HG03103 (cell line): Measurements from ENCODE around the gene MRPL51.
"Not testable (repeated sequence)": the region's sequence is repeated elsewhere in the genome, so short reads cannot be mapped to it uniquely, and the experiment has no call there.

Source experiments
- ATAC-seq: cut with Tn5 transposase; IDR thresholded peaks from one replicate; pipeline ENCODE4 v1.9.1; 2021; ENCODE audit warnings: low read depth; ENCODE audit not compliant: unreplicated experiment

MRPL51 gene

GRCh38 chr12:6532051-6532926 lies 39.2 kb upstream of the MRPL51 start:
- ATAC-seq = no peak

DNA sequence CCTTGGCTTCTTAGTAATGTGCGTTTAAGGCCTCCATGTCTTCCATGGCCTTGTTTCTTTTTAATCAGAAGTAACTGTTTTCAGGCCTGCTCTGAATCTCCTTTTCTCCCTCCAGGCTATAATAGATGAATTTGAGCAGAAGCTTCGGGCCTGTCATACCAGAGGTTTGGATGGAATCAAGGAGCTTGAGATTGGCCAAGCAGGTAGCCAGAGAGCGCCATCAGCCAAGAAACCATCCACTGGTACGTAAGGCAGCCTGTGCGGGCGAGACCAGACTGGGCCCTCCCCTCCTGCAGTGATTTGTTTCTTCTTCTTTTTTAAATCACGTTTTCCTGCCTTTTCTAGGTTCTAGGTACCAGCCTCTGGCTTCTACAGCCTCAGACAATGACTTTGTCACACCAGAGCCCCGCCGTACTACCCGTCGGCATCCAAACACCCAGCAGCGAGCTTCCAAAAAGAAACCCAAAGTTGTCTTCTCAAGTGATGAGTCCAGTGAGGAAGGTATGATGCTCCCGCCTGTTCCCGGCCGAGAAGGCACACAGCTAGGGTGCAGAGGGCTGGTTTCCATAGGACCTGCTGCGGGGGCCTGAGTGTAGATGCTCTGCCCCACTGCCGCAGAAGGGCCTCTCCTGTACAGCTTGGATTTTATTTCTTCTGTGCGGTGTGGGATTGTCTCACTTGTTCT lies 37.7 kb upstream of the MRPL51 start:
- no peak for ATAC-seq

DNA sequence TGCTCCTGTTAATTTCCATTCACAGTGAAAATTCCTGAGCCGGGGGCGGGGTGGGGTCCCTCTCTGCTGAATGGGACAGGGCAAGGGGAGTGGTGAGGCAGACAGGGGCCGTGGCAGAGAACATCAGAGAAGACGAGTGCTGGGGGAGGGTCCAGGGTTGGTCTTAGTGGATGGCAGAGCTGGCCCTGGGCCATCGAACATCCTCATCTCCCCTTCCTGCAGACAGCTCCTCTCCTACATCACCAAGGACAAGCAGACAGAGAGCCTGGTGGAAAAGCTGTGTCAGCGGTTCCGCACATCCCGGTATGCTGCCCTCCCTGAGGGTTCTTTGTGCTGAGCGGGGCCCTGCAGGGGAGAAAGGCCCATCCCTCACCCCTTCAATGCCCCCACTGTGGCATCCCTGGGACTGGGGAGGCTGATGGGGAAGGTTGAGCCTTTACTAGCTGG lies 36.3 kb upstream of the MRPL51 start:
- no peak for ATAC-seq

DNA sequence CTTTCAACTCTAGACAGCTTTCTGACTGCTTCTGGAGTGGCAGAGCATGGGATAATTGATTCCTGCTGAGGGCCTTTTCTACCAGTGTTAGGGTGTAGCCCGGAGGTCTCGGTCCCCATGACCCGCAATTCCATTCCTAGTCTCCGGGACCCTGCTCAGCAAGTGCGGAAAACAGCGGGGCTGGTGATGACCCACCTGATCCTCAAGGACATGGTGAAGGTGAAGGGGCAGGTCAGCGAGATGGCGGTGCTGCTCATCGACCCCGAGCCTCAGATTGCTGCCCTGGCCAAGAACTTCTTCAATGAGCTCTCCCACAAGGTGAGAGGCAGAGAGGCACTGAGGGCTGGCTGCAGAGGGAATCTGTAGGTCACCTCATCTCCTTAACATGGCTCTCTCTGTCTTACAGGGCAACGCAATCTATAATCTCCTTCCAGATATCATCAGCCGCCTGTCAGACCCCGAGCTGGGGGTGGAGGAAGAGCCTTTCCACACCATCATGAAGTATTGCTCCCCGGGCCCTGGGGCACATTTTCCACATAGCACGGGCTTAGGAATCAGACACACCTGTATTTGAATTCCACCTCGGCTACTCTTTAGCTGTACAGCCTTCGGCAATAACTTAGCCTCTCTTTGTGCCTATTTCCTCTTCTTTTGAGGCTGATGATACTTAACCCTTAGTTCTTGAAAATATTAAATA lies 35.6 kb upstream of the MRPL51 start:
- no peak for ATAC-seq

GRCh38 chr12:6527711-6528110 lies 34.6 kb upstream of the MRPL51 start:
- no peak for ATAC-seq

GRCh38 chr12:6526766-6527525 lies 33.9 kb upstream of the MRPL51 start:
- ATAC-seq = no peak

GRCh38 chr12:6526201-6526600 lies 33.1 kb upstream of the MRPL51 start:
- no peak for ATAC-seq

- ATAC-seq = no peak
These were observed 31.6 kb upstream of the MRPL51 start for GRCh38 chr12:6524648-6525047.

GRCh38 chr12:6523708-6524107 lies 30.6 kb upstream of the MRPL51 start:
- ATAC-seq = no peak

GRCh38 chr12:6522193-6522592 lies 29.1 kb upstream of the MRPL51 start:
- no peak for ATAC-seq

DNA sequence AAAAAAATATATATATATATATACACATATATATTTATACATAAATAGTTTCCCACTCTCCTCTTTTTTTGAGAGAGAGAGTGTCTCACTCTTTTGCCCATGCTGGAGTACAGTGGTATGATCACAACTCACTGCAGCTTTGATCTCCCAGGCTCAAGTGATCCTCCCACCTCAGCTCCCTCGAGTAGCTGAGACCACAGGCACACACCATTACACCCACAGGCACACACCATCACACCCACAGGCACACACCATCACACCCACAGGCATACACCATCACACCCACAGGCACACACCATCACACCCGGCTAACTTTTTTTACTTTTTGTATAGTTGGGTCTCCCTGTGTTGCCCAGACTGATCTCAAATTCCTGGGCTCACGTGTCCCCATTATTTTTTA lies 27.1 kb upstream of the MRPL51 start:
- ATAC-seq = no peak

- no peak for ATAC-seq
These were observed 15.0 kb upstream of the MRPL51 start for GRCh38 chr12:6508087-6508486.

DNA sequence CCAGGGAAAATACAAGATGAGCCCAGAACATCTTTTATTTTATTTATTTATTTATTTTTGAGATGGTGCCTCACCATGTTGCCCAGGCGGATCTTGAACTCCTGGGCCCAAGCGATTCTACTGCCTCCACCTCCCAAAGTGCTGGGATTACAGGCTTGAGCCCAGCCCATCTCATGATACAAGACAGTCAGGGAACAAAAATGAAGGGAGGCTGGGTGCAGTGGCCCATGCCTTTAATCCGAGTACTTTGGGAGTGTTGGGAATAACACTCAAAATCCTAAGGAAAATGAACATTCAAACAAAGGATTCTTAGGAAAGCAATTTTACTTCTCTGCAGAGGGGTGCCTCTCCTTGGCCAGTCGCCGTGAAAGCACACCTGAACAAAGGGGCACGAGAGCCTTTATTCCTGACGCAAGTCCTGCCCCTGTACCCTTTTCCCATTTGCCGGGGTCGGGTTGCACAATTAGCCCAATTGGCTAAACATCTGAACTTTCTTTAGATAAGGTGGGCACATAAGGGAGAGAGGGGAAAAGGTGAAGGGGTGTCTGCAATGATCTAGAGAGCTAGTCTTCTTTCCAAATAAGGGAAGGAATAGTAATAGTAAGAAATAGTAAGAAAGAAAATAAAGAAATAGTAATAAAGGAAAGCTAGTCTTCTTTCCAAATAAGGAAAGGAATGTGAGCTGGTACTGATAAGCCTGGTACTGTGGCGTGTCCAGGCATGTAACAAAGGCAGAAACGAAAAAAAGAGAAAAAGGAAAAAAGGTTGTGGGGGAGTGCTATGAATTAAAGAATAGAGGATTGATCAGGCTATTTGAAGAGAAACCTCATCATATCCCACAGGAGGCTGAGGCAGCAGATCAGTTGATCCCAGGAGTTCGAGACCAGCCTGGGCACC lies 14.3 kb upstream of the MRPL51 start:
- no peak for ATAC-seq

DNA sequence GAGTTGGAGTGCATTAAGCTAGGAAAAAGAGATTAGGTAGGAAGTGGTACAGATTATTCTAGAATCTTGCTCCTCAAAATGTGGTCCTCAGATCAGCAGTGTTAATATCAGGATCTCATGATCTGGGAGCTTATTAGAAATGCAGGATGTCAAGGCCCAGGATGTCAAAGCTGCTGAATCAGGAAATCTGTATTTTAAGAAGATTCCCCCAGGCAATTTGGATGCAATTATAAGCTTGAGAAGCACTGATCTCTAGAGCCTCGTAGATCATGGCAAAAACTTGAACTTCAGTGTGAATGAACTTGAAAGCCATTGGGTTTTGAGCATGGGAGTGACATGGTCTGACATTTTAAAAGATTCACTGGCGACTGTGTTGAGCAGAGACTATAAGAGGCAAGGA lies 7.4 kb upstream of the MRPL51 start:
- no peak for ATAC-seq

DNA sequence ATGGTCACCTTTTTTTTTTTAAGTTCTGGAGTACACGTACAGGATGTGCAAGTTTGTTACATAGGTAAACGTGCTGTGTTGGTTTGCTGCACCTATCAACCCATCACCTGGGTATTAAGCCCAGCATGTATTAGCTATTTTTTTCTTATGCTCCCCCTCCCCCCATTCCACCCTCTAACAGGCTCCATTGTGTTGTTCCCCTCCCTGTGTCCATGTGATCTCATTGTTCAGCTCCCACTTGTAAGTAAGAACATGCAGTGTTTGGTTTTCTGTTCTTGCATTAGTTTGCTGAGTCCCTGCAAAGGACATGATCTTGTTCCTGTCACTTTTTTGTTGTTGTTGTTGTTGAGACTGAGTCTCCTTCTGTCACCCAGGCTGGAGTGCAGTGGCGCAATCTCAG lies 4.2 kb upstream of the MRPL51 start:
- not testable (repeated sequence) for ATAC-seq

GRCh38 chr12:6494968-6495367 lies 1.9 kb upstream of the MRPL51 start:
- no peak for ATAC-seq

- peak; percentile 21 for ATAC-seq
These were observed 1.2 kb upstream of the MRPL51 start for GRCh38 chr12:6494258-6494743.

- ATAC-seq = peak; percentile 70
These were observed 615 bp upstream of the MRPL51 start, which contains the start of gene NCAPD2 for GRCh38 chr12:6493497-6494257. NCAPD2 (plus strand) TSS chr12:6494102; CDS start chr12:6495099, 997 bp downstream.

DNA sequence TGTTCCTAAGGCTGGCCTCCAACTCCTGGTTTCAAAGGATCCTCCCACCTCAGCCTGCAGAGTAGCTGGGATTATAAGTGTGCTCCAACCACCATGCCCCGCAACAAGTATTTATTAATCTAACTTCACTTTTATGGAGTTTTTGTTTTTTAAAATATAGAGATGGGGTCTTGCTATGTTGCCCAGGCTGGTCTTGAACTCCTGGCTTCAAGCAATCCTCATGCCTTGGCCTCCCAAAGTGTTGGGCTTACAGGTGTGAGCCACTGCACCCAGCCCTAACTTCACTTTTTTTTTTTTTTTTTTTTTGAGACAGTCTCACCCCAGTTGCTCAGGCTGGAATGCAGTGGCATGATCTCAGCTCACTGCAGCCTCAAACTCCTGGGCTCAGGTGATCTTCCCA lies 2.4 kb downstream of the MRPL51 start:
- ATAC-seq = not testable (repeated sequence)
